Fibroblast of the aortic adventitia (primary cell): ENCODE data around the gene KCNQ2. TPM values are rescaled to one million over a fixed set of nuclear protein-coding genes. Genes with fewer than 3 reads are reported as not detected.

Experiments
- DNase-seq: peaks from one replicate; pipeline ENCODE4 v3.0.0-alpha.2; 2010; ENCODE audit warnings: low read depth
- H3K4me3 ChIP-seq: 2 replicates; pipeline ENCODE4 v1.5.1; 2011; ENCODE audit warnings: low read depth, mild to moderate bottlenecking, control low read depth, low read length, moderate library complexity
- CTCF ChIP-seq: IDR thresholded peaks from 2 replicates; pipeline ENCODE4 v1.5.1; 2011; ENCODE audit warnings: mild to moderate bottlenecking, low read length, control low read depth, inconsistent platforms; ENCODE audit not compliant: insufficient read depth
- total RNA-seq: library from RNA; depleted of rRNA; stranded (reverse); fragments of >200 nt; gene quantifications from 2 replicates; pipeline ENCODE4 v1.2.3, GENCODE V29; 2012; ENCODE audit warnings: low replicate concordance

KCNQ2 gene
- total RNA-seq, 1 donor, result not detected

- no peak overlapping the region for H3K4me3 ChIP-seq
- no peak for DNase-seq
- no peak for TF ChIP-seq CTCF
Measured at GRCh38 chr20:63398744-63399514, 73.5 kb downstream of the KCNQ2 start.

GRCh38 chr20:63397946-63398450 lies 74.5 kb downstream of the KCNQ2 start:
- no peak overlapping the region for H3K4me3 ChIP-seq
- no peak for TF ChIP-seq CTCF
- no peak for DNase-seq

- no peak for TF ChIP-seq CTCF
- no peak overlapping the region for H3K4me3 ChIP-seq
- no peak for DNase-seq
Measured at GRCh38 chr20:63397155-63397843, 75.2 kb downstream of the KCNQ2 start.

- TF ChIP-seq CTCF, result no peak
- no peak overlapping the region for H3K4me3 ChIP-seq
- DNase-seq, result no peak
Measured at GRCh38 chr20:63396300-63396699, 76.2 kb downstream of the KCNQ2 start.

GRCh38 chr20:63395723-63396122 lies 76.7 kb downstream of the KCNQ2 start:
- no peak for DNase-seq
- no peak for TF ChIP-seq CTCF
- H3K4me3 ChIP-seq, result no peak overlapping the region

- no peak for DNase-seq
- TF ChIP-seq CTCF, result no peak
- H3K4me3 ChIP-seq, result no peak overlapping the region
Measured at GRCh38 chr20:63394920-63395455, 77.5 kb downstream of the KCNQ2 start.
